Measurements from ENCODE around the gene MBOAT7. TPM values are rescaled to one million over a fixed set of nuclear protein-coding genes. Genes with fewer than 3 reads are reported as not detected.

The MBOAT7 gene, protein sequence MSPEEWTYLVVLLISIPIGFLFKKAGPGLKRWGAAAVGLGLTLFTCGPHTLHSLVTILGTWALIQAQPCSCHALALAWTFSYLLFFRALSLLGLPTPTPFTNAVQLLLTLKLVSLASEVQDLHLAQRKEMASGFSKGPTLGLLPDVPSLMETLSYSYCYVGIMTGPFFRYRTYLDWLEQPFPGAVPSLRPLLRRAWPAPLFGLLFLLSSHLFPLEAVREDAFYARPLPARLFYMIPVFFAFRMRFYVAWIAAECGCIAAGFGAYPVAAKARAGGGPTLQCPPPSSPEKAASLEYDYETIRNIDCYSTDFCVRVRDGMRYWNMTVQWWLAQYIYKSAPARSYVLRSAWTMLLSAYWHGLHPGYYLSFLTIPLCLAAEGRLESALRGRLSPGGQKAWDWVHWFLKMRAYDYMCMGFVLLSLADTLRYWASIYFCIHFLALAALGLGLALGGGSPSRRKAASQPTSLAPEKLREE
- total RNA-seq (2014; rRNA removed; shearing (Covaris generic)) (109 and 157 TPM in 2 replicates), polyA plus RNA-seq (2016; fragmentation: Nextera tagmentation; extraction: Ambion mirVana) (133 and 144 TPM in 2 replicates)

- in situ Hi-C loops (cut with MboI), result no loop called here
- no peak for DNase-seq
- peak within 1 kb of the TSS; percentile 87 for H3K4me3 ChIP-seq
These were observed at the start of gene MBOAT7 for GRCh38 chr19:54189145-54189734. TSS of gene MBOAT7 (minus strand) at chr19:54189580. CDS start at chr19:54188508, 1,072 bp downstream.

GRCh38 chr19:54233941-54234340, 44.6 kb upstream of the MBOAT7 start:
- no peak overlapping the region for H3K4me2 ChIP-seq (ENCODE audit: unreplicated experiment)
- H3K36me3 ChIP-seq (ENCODE audit: low read depth), result no peaks in the 10 kb centered on the region
- no peak overlapping the region for H2AFZ ChIP-seq
- H3K9ac ChIP-seq, result no peak overlapping the region
- WGBS, 2 experiments (ENCODE audit: low coverage in 1 of 2, low lambda C conversion rate in 2 of 2, missing lambda C conversion rate in 2 of 2), result 38 to 43% methylated on average over 5 of the region's 5 CpGs
- TF ChIP-seq EZH2 (IDR thresholded peaks at IDR 0.05; ENCODE audit: insufficient read depth, poor library complexity, severe bottlenecking) (no peak), EZH2phosphoT487 (IDR thresholded peaks at IDR 0.05; ENCODE audit: insufficient read depth, low read depth) (no peak)
- peaks cover 10% of the 10 kb centered on the region for H3K27me3 ChIP-seq (replicated peaks; ENCODE audit: insufficient read depth)
- H3K79me2 ChIP-seq (ENCODE audit: insufficient read depth), result no peaks in the 10 kb centered on the region
- H3K4me3 ChIP-seq, result no peak overlapping the region
- no peak overlapping the region for H3K27ac ChIP-seq
- in situ Hi-C loops (cut with MboI), result no loop called here
- H3K9me2 ChIP-seq (ENCODE audit: insufficient read depth), result no peaks in the 10 kb centered on the region
- no peaks in the 10 kb centered on the region for H4K20me1 ChIP-seq (ENCODE audit: insufficient read depth)
- no peaks in the 10 kb centered on the region for H3K9me3 ChIP-seq (ENCODE audit: low read depth)
- no peak for DNase-seq
- no peaks in the 10 kb centered on the region for H3F3A ChIP-seq (ENCODE audit: insufficient read depth)
- H3K4me1 ChIP-seq (ENCODE audit: insufficient read depth), result no peaks in the 10 kb centered on the region

More at GRCh38 chr19:54189145-54189734, at the start of gene MBOAT7:
- H4K20me1 ChIP-seq (ENCODE audit: insufficient read depth), result no peaks in the 10 kb centered on the region
- H3K27me3 ChIP-seq (replicated peaks; ENCODE audit: insufficient read depth), result no peaks in the 10 kb centered on the region
- TF ChIP-seq EZH2 (IDR thresholded peaks at IDR 0.05; ENCODE audit: insufficient read depth, poor library complexity, severe bottlenecking), result no peak
- no peak for TF ChIP-seq EZH2phosphoT487 (IDR thresholded peaks at IDR 0.05; ENCODE audit: insufficient read depth, low read depth)
- peak within 1 kb of the TSS; percentile 90 for H3K4me2 ChIP-seq (ENCODE audit: unreplicated experiment)
- 0 to 1% methylated on average over 48 to 64 of the region's 64 CpGs for WGBS, 2 experiments (ENCODE audit: low coverage in 1 of 2, low lambda C conversion rate in 2 of 2, missing lambda C conversion rate in 2 of 2)
- H2AFZ ChIP-seq, result peak within 1 kb of the TSS; percentile 80
- peaks cover 11% of the 10 kb centered on the region for H3K4me1 ChIP-seq (ENCODE audit: insufficient read depth)
- H3F3A ChIP-seq (ENCODE audit: insufficient read depth), result peaks cover 18% of the 10 kb centered on the region
- H3K27ac ChIP-seq, result peak within 1 kb of the TSS; percentile 98
- peak within 1 kb of the TSS; percentile 94 for H3K9ac ChIP-seq
- H3K9me2 ChIP-seq (ENCODE audit: insufficient read depth), result no peaks in the 10 kb centered on the region
- peaks cover 65% of the 10 kb centered on the region for H3K79me2 ChIP-seq (ENCODE audit: insufficient read depth)
- peaks cover 6% of the 10 kb centered on the region for H3K36me3 ChIP-seq (ENCODE audit: low read depth)
- no peaks in the 10 kb centered on the region for H3K9me3 ChIP-seq (ENCODE audit: low read depth)

DNA sequence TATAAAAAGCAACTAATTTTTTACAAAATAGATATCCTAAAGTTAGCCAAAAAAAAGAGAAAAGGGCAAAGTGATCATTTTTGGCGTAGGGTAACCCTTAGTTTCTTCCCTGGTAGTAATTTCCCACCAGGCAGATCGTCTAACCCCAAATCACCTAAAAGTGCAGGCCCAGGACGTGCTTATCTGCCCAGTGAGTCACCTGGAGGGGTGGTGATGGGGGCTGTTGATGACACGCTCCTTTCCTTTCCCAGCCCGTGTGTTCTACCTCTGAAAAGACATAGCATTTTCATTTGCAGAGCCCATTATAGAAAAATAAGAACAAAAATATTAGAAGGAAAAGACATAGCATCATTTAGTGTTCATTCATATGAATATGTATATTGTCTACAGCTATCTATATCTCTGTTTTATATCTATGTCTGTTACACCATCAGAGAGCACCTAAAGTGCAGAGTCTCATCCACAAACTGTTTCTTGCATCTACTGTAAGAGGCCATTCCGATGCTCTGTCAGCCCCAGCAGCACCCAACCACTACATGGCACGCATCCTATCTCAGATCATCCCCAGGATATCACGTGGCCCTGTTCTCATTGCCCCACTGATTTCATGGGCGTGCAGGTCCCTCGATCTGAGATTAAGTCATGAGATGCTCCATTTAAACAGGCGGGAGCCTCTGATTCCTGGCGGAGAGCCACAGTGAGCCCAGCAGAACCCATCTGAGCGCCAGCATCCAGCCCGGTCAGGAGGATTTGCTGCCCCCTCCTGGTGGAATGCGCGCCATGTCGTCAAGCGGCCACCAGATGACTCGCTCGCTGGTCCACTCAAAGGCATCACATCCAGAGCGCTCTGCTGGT, 41.9 kb upstream of the MBOAT7 start:
- H2AFZ ChIP-seq, result no peak overlapping the region
- in situ Hi-C loops (cut with MboI), result no loop called here
- TF ChIP-seq EZH2 (IDR thresholded peaks at IDR 0.05; ENCODE audit: insufficient read depth, poor library complexity, severe bottlenecking), result no peak
- TF ChIP-seq EZH2phosphoT487 (IDR thresholded peaks at IDR 0.05; ENCODE audit: insufficient read depth, low read depth), result no peak

GRCh38 chr19:54230031-54230430, 40.7 kb upstream of the MBOAT7 start:
- in situ Hi-C loops (cut with MboI), result no loop called here

More for the DNA sequence above, 41.9 kb upstream of the MBOAT7 start:
- Histone ChIP-seq H3K9me3 (ENCODE audit: low read depth) (no peaks in the 10 kb centered on the region), H3K27me3 (replicated peaks; ENCODE audit: insufficient read depth) (peaks cover 12% of the 10 kb centered on the region), H3K27ac (no peak overlapping the region), H3F3A (ENCODE audit: insufficient read depth) (no peaks in the 10 kb centered on the region), H4K20me1 (ENCODE audit: insufficient read depth) (no peaks in the 10 kb centered on the region), H3K4me2 (ENCODE audit: unreplicated experiment) (no peak overlapping the region), H3K4me3 (no peak overlapping the region), H3K36me3 (ENCODE audit: low read depth) (no peaks in the 10 kb centered on the region), H3K9ac (no peak overlapping the region), H3K4me1 (ENCODE audit: insufficient read depth) (no peaks in the 10 kb centered on the region), H3K79me2 (ENCODE audit: insufficient read depth) (no peaks in the 10 kb centered on the region), H3K9me2 (ENCODE audit: insufficient read depth) (no peaks in the 10 kb centered on the region)
- 10 to 15% methylated on average over 21 of the region's 21 CpGs for WGBS, 2 experiments (ENCODE audit: low coverage in 1 of 2, low lambda C conversion rate in 2 of 2, missing lambda C conversion rate in 2 of 2)
- peak; percentile 86 for DNase-seq

More at GRCh38 chr19:54230031-54230430, 40.7 kb upstream of the MBOAT7 start:
- DNase-seq, result no peak
- H3K27me3 ChIP-seq (replicated peaks; ENCODE audit: insufficient read depth), result peaks cover 11% of the 10 kb centered on the region
- no peak overlapping the region for H2AFZ ChIP-seq
- H3K4me2 ChIP-seq (ENCODE audit: unreplicated experiment), result no peak overlapping the region
- no peaks in the 10 kb centered on the region for H3K9me2 ChIP-seq (ENCODE audit: insufficient read depth)
- no peak overlapping the region for H3K9ac ChIP-seq
- no peak overlapping the region for H3K4me3 ChIP-seq
- H3K9me3 ChIP-seq (ENCODE audit: low read depth), result no peaks in the 10 kb centered on the region
- H3K4me1 ChIP-seq (ENCODE audit: insufficient read depth), result no peaks in the 10 kb centered on the region
- WGBS, 2 experiments (ENCODE audit: low coverage in 1 of 2, low lambda C conversion rate in 2 of 2, missing lambda C conversion rate in 2 of 2), result 65 to 69% methylated on average over 7 of the region's 7 CpGs
- TF ChIP-seq EZH2phosphoT487 (IDR thresholded peaks at IDR 0.05; ENCODE audit: insufficient read depth, low read depth) (no peak), EZH2 (IDR thresholded peaks at IDR 0.05; ENCODE audit: insufficient read depth, poor library complexity, severe bottlenecking) (no peak)
- no peak overlapping the region for H3K27ac ChIP-seq
- no peaks in the 10 kb centered on the region for H3F3A ChIP-seq (ENCODE audit: insufficient read depth)
- H3K36me3 ChIP-seq (ENCODE audit: low read depth), result no peaks in the 10 kb centered on the region
- no peaks in the 10 kb centered on the region for H3K79me2 ChIP-seq (ENCODE audit: insufficient read depth)
- no peaks in the 10 kb centered on the region for H4K20me1 ChIP-seq (ENCODE audit: insufficient read depth)

Data from GM23248 (cell line).